ENCODE data around the gene OSBP.
A peak's percentile ranks its signal among the peaks of the same experiment; 100 is the strongest.

The OSBP gene

DNA sequence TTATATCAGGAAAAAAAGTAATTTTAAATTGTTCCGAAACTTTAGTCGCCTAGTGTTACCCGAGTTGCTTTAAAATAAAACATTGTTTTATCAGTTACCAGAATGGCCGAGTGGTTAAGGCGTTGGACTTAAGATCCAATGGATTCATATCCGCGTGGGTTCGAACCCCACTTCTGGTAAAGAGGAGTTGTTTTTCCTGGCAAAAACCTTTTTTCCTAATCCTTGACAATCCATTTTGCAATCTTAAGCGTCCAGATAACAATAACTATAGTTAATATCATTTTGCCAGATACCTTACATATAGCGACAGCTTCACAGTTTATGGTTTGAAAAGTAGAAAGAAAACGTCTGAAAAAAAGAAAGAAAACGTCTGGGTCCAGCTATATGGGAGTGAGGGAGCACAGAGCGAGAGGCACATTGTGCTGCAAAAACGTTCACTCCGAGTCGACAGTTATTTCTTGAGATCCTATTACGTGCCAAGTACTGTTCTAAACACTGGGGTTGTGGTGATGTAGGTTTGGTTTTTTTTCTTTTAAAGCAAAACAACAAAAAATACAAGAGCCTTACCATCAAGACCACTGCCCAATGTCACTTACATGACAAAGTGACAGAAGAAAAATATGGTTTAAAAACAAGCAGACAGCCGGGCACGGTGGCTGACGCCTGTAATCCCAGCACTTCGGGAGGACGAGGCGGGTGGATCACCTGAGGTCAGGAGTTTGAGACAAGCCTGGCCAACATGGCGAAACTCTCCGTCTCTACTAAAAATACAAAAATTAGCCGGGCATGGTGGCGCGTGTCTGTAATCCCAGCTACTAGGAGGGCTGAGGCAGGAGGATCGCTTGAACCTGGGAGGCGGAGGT is 63.7 kb downstream of the OSBP start:
- Histone ChIP-seq H3K36me3 (ENCODE audit: insufficient read depth, low read length) (no peaks in the 10 kb centered on the region), H4K20me1 (ENCODE audit: insufficient read depth, low read length) (no peaks in the 10 kb centered on the region), H2AFZ (ENCODE audit: low read length) (no peak overlapping the region), H3K9me2 (ENCODE audit: low read depth, low read length) (no peaks in the 10 kb centered on the region), H3K9ac (ENCODE audit: low read length) (peak overlapping the region; percentile 52), H3K27ac (ENCODE audit: low read depth, low read length, poor library complexity, severe bottlenecking) (no peak overlapping the region), H3K27me3 (ENCODE audit: insufficient read depth, low read length) (no peaks in the 10 kb centered on the region), H3K9me3 (ENCODE audit: low read length) (no peaks in the 10 kb centered on the region), H3K79me2 (ENCODE audit: insufficient read depth, low read length) (no peaks in the 10 kb centered on the region), H3K4me1 (ENCODE audit: insufficient read depth, low read length, severe bottlenecking) (peaks cover 37% of the 10 kb centered on the region), H3F3A (ENCODE audit: insufficient read depth, low read length) (peaks cover 3% of the 10 kb centered on the region), H3K4me2 (ENCODE audit: low read length) (peak overlapping the region; percentile 65), H3K4me3 (ENCODE audit: low read depth, low read length, poor library complexity, severe bottlenecking) (peak overlapping the region; percentile 60)
- no peak for TF ChIP-seq EZH2 (IDR thresholded peaks at IDR 0.05; ENCODE audit: borderline replicate concordance, low read length)
- TF ChIP-seq, protein P1, sequence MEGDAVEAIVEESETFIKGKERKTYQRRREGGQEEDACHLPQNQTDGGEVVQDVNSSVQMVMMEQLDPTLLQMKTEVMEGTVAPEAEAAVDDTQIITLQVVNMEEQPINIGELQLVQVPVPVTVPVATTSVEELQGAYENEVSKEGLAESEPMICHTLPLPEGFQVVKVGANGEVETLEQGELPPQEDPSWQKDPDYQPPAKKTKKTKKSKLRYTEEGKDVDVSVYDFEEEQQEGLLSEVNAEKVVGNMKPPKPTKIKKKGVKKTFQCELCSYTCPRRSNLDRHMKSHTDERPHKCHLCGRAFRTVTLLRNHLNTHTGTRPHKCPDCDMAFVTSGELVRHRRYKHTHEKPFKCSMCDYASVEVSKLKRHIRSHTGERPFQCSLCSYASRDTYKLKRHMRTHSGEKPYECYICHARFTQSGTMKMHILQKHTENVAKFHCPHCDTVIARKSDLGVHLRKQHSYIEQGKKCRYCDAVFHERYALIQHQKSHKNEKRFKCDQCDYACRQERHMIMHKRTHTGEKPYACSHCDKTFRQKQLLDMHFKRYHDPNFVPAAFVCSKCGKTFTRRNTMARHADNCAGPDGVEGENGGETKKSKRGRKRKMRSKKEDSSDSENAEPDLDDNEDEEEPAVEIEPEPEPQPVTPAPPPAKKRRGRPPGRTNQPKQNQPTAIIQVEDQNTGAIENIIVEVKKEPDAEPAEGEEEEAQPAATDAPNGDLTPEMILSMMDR (IDR thresholded peaks at IDR 0.05; ENCODE audit: low read length): no peak

DNA sequence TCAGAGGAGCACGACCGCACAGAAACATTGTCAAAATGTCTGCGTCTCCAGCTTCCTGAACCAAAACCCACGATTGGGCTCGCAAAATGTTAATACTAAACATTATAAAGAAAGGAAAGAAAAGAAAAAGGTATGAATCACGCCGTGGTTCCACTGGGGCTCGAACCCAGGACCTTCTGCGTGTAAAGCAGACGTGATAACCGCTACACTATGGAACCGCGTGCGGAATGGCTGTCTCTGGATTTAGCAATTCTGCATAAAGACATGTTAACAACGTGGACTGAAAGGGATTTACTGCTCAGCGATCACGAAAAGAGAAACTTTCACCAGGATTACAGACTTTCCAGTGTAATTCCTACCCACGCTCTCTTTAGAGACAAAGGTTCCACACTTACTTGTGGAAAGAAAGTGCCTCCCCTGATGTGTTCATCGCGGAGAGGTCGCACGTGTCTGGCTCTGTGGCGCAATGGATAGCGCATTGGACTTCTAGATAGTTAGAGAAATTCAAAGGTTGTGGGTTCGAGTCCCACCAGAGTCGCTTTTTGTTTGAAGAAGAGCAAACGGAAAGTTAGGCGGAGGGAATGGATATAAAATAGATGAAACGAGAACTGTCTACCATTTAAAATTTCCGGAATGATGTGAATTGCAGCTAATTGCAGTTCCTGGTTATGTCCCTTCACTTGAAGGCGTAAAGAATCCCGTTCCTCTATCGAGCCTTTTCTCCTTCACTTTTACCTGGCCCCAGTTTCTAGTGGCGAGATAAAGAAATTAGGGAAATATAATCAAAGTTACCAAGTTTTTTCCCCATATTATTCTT is 64.5 kb downstream of the OSBP start:
- H3F3A ChIP-seq (ENCODE audit: insufficient read depth, low read length): no peaks in the 10 kb centered on the region
- peak overlapping the region; percentile 81 for H3K27ac ChIP-seq (ENCODE audit: low read depth, low read length, poor library complexity, severe bottlenecking)

DNA sequence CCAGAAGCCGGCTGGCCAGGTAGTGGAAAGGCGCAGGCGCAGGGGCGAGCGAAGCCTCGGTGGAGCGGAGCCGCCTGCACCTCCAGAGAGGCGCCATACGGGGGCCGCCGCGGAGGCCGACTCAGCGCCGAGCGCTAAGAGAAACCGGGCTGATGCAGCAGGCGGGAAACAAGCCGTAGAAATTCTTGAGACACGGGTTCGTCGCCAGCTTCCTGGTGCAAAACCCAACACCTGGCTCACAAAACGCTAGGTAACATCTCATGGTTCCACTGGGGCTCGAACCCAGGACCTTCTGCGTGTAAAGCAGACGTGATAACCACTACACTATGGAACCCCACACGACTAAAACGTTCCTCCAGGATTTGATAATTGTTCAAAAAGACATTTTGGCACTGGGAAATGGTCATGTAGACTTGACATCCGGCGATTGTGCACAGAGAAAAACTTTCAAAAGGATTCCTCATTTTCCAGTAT is 65.2 kb downstream of the OSBP start:
- Histone ChIP-seq H3K9ac (ENCODE audit: low read length) (peak overlapping the region; percentile 52), H2AFZ (ENCODE audit: low read length) (0 out of 2 replicates have a peak overlapping the region, but pooled peaks have one; percentile 19), H3K9me3 (ENCODE audit: low read length) (no peaks in the 10 kb centered on the region), H4K20me1 (ENCODE audit: insufficient read depth, low read length) (no peaks in the 10 kb centered on the region), H3F3A (ENCODE audit: insufficient read depth, low read length) (no peaks in the 10 kb centered on the region), H3K9me2 (ENCODE audit: low read depth, low read length) (no peaks in the 10 kb centered on the region), H3K79me2 (ENCODE audit: insufficient read depth, low read length) (no peaks in the 10 kb centered on the region), H3K4me3 (ENCODE audit: low read depth, low read length, poor library complexity, severe bottlenecking) (peak overlapping the region; percentile 60), H3K4me2 (ENCODE audit: low read length) (peak overlapping the region; percentile 65), H3K36me3 (ENCODE audit: insufficient read depth, low read length) (no peaks in the 10 kb centered on the region), H3K27ac (ENCODE audit: low read depth, low read length, poor library complexity, severe bottlenecking) (peak overlapping the region; percentile 81), H3K27me3 (ENCODE audit: insufficient read depth, low read length) (no peaks in the 10 kb centered on the region), H3K4me1 (ENCODE audit: insufficient read depth, low read length, severe bottlenecking) (peaks cover 23% of the 10 kb centered on the region)
- TF ChIP-seq, protein P1 (IDR thresholded peaks at IDR 0.05; ENCODE audit: low read length): peak; percentile 51
- TF ChIP-seq EZH2 (IDR thresholded peaks at IDR 0.05; ENCODE audit: borderline replicate concordance, low read length): no peak

More for the DNA sequence above, 64.5 kb downstream of the OSBP start:
- TF ChIP-seq EZH2 (IDR thresholded peaks at IDR 0.05; ENCODE audit: borderline replicate concordance, low read length): no peak
- TF ChIP-seq, protein P1 (IDR thresholded peaks at IDR 0.05; ENCODE audit: low read length): no peak
- Histone ChIP-seq H3K27me3 (ENCODE audit: insufficient read depth, low read length) (no peaks in the 10 kb centered on the region), H3K4me2 (ENCODE audit: low read length) (peak overlapping the region; percentile 65), H3K9ac (ENCODE audit: low read length) (peak overlapping the region; percentile 52), H3K4me1 (ENCODE audit: insufficient read depth, low read length, severe bottlenecking) (peaks cover 29% of the 10 kb centered on the region), H3K9me3 (ENCODE audit: low read length) (no peaks in the 10 kb centered on the region), H3K9me2 (ENCODE audit: low read depth, low read length) (no peaks in the 10 kb centered on the region), H3K36me3 (ENCODE audit: insufficient read depth, low read length) (no peaks in the 10 kb centered on the region), H4K20me1 (ENCODE audit: insufficient read depth, low read length) (no peaks in the 10 kb centered on the region), H2AFZ (ENCODE audit: low read length) (0 out of 2 replicates have a peak overlapping the region, but pooled peaks have one; percentile 19), H3K79me2 (ENCODE audit: insufficient read depth, low read length) (no peaks in the 10 kb centered on the region), H3K4me3 (ENCODE audit: low read depth, low read length, poor library complexity, severe bottlenecking) (peak overlapping the region; percentile 60)

Measured in OCI-LY1 (cell line).